NCI-H2029 treated with DMSO at 0.1 percent for 48 hours (cell line): Measurements from ENCODE around the gene GSTP1.
"Not testable (repeated sequence)": the region's sequence is repeated elsewhere in the genome, so short reads cannot be mapped to it uniquely, and the experiment has no call there.

Source experiments
- DNase-seq: peaks from one replicate; lab custom pipeline; 2025; lab: John Stamatoyannopoulos, UW

Gene GSTP1

DNA sequence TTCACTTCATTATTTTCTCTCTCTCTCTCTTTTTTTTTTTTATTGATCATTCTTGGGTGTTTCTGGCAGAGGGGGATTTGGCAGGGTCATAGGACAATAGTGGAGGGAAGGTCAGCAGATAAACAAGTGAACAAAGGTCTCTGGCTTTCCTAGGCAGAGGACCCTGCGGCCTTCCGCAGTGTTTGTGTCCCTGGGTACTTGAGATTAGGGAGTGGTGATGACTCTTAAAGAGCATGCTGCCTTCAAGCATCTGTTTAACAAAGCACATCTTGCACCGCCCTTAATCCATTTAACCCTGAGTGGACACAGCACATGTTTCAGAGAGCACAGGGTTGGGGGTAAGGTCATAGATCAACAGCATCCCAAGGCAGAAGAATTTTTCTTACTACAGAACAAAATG, 13.8 kb downstream of the GSTP1 start:
- DNase-seq = not testable (repeated sequence)

DNA sequence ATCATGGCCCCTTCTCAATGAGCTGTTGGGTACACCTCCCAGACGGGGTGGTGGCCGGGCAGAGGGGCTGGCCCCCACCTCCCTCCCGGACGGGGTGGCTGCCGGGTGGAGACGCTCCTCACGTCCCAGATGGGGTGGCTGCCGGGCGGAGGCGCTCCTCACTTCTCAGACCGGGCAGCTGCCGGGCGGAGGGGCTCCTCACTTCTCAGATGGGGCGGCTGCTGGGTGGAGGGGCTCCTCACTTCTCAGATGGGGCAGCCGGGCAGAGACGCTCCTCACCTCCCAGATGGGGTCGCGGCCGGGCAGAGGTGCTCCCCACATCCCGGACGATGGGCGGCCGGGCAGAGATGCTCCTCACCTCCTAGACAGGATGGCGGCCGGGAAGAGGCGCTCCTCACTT, 14.4 kb downstream of the GSTP1 start:
- not testable (repeated sequence) for DNase-seq

DNA sequence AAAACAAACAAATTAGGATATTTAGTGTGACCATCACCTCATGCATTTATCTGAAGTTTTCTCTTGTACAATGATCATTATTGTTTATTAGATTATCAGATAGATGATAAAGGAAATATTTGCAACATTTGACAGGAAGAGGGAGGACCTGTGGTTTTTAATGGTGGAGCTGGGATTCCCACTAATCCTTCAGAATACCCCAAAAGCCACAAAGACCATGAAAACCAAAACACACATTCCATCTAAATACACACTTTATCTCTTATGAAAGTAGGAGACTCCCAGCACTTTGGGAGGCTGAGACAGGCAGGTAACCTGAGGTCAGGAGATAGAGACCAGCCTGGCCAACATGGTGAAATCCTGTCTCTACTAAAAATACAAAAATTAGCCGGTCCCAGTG, 15.5 kb downstream of the GSTP1 start:
- DNase-seq = no peak

DNA sequence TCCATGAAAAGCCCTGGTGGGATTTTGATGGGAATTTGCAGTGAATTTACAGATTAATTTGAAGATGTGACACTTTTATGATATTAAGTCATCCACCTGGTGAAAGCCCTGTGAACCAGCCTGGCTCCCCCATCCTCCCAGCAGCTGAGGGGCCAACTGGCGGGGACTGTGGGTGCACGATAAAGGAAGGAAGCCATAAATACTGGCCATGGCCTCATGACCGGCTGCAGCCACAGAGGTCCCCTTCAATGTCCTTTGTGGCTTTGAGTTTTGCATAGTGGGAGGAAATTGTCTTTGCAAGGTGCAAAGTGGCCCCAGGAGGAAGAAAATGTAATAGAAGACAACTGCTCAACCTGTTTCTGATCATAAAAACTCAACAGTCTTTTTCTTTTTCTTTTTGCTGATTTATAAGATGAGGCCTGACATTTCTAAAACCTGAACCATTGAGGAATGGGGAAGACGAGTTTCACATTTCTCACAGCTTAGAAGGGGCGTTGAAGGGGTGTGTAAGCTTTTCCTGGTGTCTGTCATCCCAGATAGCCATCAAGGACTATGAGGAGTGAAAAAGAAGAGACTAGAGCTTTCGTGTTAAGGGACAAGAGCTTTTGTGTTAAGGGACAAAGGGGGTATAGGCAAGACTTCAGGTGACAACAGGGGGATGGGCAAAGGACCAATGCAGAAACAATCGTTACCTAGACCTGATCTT, 16.9 kb downstream of the GSTP1 start:
- DNase-seq = no peak

DNA sequence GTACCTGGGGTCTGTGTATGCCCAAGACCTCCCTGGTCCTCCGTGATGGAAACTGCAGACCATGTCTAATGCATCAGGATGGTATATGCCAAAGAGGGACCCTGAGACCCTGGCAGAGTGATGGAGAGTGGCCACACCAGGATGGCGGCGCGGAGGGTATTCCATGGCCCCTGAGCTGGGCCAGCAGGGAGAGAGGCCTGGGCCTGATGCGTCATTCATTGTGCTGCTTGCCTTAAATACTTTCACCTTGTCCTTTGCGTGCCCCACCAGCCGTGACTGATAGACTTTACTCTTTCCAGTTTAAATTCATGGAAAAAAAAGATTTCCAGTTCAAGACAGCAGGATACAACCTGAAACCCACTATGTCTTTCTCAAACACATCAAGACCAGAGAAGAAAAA, 17.5 kb downstream of the GSTP1 start:
- DNase-seq = no peak

DNA sequence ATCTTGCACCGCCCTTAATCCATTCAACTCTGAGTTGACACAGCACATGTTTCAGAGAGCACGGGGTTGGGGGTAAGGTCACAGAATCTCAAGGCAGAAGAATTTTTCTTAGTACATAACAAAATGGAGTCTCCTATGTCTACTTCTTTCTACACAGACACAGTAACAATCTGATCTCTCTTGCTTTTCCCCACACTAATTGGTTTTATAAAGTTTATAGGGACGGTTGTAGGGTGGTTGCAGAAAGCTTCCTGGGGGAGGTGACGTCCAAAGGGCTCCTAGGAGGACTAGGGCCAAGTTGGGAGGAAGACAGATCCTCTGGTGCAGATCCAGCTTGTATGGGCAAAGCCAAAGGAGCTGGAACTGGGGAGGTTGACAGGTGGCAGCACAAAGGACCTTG, 20.5 kb downstream of the GSTP1 start:
- not testable (repeated sequence) for DNase-seq

DNA sequence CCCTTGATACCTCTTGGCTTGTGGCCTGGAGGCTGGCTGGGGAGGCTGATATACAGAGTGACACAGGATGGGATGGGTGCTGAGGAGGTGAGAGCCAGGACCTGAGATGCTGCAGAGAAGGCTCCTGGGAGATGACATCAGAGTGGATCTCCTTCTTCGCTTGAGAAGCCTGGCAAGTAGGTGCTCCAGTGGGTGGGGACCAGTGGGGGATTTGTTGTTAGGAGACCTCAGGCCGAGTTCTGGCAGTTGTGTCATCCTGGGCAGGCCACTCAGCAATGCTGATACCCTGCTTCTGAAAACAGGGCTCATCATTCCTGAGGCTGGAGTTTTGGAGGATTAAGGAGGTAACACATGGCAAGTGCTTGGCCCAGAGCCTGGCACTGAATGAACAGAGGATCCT, 21.2 kb downstream of the GSTP1 start:
- DNase-seq = no peak

DNA sequence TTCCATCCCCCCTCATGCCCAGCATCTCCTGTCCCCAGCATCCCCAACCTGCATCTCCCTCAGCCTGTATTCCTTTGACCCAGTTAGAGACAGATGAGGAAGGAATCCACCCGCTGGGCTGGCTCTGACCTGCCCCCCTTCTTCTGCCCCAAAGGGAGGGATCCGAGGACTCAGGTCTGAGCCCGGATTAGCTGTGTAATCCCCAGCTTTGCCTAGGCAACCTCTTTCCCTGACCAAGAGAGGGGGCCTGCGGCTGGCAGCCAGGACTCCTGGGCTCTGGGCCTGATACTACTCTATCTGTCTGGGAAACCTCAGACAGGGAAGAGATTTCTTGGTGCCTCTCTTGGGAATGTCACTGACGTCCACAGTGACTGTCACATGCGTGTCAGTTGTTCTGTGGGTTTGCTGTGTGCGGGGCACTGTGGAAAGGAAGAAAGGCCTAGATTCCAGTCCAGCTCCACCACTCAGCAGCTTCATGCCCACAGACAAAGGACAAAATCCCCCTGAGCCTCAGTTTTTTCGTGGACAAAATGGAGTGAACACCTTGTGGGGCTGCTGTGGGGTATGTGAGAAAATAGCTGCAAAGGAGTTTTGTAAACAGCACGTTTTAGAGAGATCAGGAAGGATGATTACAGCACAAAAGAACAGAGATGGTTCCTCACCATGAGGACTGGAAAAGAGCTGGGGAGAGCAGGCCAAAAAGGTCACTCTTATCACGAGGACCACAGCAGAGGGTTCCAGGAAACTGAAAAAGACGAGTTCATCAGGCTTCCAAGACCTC, 21.8 kb downstream of the GSTP1 start:
- DNase-seq = no peak

DNA sequence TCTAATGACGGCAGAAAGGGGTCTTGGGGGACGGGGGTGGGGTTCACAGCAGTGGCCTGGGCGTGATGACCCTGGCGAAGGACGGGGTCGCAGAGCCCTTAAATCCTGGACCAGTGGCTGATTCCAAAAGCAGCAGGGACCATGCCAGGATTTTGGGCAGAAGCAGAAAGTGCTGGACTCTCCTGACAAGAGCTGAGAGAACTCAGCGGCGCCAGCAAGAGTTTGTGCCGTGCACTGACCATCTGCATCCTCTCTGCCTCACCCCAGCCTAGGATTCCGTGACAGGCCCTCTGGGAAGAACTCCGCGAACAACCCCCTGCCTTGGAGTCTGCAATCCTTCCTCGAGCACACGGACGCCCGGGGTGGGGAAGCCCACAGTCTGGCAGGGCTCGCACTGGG, 22.5 kb downstream of the GSTP1 start:
- no peak for DNase-seq

DNA sequence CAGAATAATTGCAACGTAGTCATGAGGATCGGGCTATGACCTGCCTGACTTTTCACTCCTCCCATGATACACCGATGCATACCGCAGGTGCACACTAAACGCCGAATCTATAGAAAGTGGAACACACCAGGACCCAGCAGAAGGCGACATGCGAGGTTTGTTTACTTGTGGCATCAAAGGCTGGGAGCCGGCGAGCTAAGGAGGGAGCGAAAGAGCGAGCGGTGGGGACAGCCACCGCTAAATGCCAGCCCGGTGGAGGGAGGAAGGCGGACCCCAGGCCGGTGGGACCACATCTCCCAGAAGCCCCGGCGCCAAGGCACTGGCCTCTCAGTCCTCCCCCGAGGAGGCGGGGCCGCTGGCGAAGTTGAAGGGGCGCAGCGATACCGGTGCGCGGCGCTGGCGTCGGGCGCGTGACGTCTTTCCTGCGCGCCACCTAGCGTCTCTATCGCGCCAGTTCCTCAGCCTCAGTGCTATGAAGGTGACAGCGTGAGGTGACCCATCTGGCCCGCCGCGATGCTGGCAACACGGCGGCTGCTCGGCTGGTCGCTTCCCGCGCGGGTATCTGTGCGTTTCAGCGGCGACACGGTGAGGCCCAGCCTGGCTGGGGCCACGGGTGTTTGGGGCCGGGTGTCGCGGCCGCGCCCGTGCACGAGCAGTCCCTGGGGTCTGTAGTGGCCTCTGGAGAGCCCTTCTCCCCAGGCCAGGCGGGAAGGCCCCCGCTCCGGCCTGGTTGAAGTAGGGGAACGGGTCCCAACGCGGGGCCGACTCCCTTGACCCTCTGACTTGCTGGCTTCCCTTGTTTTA, 23.1 kb downstream of the GSTP1 start, which contains the start of gene NDUFV1:
NDUFV1 (plus strand) TSS at position 445 of the 804 bp plus-strand sequence; CDS start at position 514, 69 bp downstream.
- peak; percentile 76 for DNase-seq

DNA sequence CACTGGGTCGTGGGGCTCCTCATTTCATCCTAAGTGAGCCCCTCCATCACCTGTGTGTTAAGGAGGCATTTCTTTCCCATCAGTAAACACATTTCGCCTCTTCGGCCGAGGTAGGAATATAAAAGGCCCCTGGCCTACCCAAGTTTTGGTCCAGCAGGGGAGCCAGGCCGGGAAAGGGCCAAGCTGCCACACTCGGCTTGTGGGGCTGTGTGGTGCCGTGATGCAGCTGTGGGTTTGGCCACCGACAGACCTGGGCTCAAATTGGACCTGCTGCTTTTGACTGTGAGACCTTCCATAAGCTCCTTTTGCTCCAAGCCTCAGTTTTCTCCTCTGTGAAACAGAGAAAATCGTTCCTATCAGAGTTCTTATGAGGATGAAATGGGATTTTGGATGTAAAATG, 23.9 kb downstream of the GSTP1 start:
- DNase-seq = no peak

DNA sequence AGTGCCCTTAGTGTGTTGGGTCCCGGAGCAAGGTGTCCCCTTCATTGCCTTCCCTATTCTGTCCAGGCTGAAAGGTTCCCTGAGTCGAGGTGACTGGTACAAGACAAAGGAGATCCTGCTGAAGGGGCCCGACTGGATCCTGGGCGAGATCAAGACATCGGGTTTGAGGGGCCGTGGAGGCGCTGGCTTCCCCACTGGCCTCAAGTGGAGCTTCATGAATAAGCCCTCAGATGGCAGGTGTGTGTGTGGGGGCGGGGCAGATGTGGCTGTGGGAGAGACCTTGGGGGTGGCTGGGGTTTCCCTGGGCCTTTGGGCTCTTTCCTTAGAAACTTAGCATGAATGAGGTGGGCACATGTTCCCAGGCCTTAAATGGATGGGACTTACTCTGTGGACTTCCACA, 24.9 kb downstream of the GSTP1 start:
- no peak for DNase-seq

DNA sequence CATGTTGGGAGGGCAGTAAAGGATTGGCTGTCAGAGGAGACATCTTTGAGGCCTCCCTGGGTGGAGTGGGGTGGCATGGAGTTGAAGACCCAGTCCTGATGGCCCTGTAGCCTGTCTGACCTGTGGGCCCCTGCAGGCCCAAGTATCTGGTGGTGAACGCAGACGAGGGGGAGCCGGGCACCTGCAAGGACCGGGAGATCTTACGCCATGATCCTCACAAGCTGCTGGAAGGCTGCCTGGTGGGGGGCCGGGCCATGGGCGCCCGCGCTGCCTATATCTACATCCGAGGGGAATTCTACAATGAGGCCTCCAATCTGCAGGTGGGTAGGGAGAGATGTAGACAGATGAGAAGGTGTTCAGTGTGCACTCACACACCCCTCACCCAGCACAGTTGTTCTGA, 25.7 kb downstream of the GSTP1 start:
- no peak for DNase-seq

DNA sequence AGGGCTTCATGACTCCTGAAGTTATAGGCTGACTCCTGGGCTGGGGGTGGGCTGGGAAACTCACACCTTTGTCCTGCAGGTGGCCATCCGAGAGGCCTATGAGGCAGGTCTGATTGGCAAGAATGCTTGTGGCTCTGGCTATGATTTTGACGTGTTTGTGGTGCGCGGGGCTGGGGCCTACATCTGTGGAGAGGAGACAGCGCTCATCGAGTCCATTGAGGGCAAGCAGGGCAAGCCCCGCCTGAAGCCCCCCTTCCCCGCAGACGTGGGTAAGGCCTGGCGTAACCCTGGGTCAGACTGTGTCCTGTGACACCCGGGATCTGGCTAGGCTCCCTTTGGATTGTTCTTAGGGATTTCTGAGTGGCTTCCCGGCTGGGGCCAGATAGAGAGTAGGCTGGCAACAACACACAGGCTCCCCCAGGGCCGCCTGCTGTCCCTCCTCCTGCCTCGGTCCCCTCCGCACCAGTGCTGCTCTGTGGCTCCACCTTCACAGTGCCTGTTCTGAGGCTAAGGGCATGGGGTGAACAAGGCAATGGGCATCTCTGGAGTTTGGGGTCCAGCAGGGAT, 26.8 kb downstream of the GSTP1 start:
- no peak for DNase-seq

DNA sequence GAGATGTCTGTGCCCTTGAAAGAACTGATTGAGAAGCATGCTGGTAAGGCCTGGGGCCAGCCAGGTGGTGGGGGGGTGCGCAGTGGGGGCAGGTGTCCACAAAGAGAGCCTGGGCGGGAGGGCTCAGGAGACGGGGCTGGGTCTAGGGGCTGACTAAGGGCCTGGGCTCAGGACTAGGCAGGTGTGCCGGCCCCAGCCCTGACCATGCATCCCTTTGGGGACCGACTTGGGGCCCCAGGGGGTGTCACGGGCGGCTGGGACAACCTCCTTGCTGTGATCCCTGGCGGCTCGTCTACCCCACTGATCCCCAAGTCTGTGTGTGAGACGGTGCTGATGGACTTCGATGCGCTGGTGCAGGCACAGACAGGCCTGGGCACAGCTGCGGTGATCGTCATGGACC, 27.6 kb downstream of the GSTP1 start:
- no peak for DNase-seq

DNA sequence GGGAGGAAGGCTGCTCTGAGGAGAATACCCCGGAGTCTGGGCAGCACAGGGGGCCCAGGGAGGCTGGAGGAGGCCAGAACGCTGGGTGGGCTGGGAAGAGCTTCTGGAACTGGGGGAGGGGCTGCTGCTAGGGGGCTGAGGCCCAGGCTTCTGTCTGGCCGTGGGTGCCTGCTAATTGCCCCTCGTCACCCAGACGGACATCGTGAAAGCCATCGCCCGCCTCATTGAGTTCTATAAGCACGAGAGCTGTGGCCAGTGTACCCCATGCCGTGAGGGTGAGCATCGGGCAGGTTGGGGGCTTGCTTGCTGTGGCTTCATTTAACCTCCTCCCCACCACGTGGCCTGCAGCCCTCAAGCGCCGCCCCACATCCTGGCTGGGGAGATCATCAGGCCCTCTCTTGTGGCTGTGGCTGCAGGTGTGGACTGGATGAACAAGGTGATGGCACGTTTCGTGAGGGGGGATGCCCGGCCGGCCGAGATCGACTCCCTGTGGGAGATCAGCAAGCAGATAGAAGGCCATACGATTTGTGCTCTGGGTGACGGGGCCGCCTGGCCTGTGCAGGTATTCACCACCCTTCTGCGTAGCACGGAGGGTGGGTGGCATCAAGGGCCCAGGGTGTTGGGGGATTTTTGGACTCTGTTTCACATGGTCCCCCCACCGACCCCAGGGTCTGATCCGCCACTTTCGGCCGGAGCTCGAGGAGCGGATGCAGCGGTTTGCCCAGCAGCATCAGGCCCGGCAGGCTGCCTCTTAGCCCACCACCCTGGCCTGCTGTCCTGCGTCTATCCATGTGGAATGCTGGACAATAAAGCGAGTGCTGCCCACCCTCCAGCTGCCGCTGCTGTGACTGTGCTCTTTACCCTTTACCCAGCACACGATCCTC, 28.3 kb downstream of the GSTP1 start:
- DNase-seq = no peak

DNA sequence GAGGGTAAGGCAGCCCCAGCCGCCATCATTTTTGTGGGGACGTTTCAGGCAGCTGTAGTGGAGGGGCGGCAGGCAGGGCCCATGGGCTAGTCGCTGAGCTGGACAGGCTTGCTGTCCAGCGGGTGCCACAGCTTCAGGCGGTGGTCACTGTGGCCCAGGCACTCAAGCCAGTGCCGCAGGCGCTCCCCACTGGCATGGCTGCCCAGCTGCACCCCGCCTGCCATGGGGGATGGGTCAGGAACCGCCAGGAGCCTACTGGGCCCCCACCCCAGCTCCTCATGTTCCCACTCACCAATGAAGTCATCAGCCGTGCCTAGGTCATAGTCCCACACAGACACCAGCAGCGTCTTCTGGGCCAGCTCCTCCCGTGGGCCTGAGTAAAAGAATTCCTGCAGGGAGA, 29.1 kb downstream of the GSTP1 start:
- DNase-seq = no peak

DNA sequence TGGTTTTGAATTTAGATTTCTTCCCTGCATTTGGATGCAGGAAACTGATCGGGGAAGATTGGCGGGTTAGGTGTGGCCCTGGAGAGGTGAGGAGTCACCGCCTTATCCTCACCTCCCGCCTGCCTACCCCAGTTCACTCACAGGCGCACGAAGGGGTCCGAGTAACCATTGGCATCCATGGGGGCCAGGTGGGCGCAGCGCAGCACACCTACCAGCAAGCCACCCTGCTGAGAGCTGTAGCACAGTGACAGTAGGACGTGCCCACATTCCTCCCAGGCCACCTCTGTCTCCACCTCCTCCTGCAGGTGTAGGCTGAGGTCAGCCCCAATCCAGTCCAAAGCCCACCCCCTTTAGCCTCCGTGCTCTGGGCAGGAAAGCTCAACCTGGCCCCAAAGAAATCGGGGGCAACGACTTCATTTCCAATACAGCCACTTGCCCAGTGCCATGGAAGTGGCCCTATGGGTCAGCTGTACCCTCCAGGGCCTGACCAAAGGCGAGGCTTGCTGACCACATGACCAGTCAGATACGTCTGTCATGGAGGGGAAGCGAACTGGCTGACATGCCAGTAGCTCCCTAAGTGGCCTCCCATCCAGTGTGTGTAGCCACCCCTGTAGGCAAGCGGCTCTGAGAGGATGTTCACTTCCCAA, 29.8 kb downstream of the GSTP1 start:
- DNase-seq = no peak

DNA sequence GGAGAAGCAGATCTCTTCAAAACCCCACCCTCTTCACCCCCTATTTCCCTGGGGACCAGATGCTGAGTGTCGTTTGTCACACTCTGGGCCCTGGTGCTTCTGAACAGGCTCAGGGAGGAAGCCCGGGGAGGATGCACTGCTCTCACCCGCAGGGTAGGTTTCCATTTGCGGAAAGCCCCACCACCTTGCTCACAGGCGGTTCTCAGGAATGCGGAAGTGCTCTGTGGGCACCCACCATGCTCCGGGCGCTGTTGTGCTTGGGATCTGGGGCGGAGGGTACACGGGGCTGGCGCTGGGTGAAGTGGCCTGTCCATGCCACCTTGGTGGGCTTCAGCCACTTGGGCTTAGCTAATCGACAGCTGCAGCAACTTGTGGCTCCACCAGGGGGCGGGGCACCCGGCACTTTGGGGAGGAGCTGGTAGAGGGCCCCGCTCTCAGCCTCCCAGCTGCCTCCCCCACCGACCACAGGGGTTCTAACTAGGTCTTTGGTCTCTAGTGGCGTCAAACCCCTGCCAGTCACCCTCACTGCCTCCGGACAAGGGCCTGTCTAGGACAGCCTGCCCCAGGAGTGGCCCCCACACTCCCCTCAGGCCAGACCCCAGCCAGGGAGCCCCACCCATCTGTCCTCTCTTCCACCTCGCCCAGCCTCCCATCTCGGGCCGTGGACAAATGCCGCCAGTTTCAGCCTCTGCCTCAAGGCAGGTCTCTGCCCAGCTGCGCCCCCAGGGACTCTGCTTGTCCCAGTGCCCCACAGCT, 30.5 kb downstream of the GSTP1 start:
- no peak for DNase-seq
